Cardiac fibroblast (primary cell): Measurements from ENCODE around the gene TPGS1.
A peak's percentile ranks its signal among the peaks of the same experiment; 100 is the strongest.

Source experiments
- DNase-seq, 2 donors: peaks; one replicate each; pipeline versions ENCODE4 v3.0.0 to v3.0.0-alpha.2; 2010; ENCODE audit warnings: low read depth in 2 of 2
- H3K4me3 ChIP-seq, 2 donors: replicated peaks in 1 of 2; 1 replicate in 1 of 2; 2 replicates in 1 of 2; pipeline ENCODE4 v1.5.1; 2011; ENCODE audit warnings: low read depth in 2 of 2, low read length in 2 of 2, mild to moderate bottlenecking in 2 of 2, moderate library complexity in 1 of 2
- CTCF ChIP-seq: IDR thresholded peaks from one replicate; pipeline ENCODE4 v1.5.1; 2011; ENCODE audit warnings: low read depth, mild to moderate bottlenecking, low read length, inconsistent platforms

TPGS1 gene

GRCh38 chr19:485077-485476 is 22.2 kb upstream of the TPGS1 start:
- H3K4me3 ChIP-seq = no peak overlapping the region
- no peak for TF ChIP-seq CTCF
- no peak for DNase-seq

GRCh38 chr19:485583-486236 is 21.6 kb upstream of the TPGS1 start:
- peak; percentile 11 to 67 for DNase-seq
- TF ChIP-seq CTCF = no peak
- H3K4me3 ChIP-seq = no peak overlapping the region

GRCh38 chr19:488505-489417 is 18.5 kb upstream of the TPGS1 start:
- no peak for TF ChIP-seq CTCF
- DNase-seq = peak; percentile 94 to 97
- H3K4me3 ChIP-seq = peak overlapping the region; percentile 70 to 78

GRCh38 chr19:489418-490196 is 17.7 kb upstream of the TPGS1 start:
- peak; percentile 42 to 48 for DNase-seq
- H3K4me3 ChIP-seq = peak overlapping the region; percentile 63 to 78
- no peak for TF ChIP-seq CTCF

GRCh38 chr19:491146-491741 is 16.1 kb upstream of the TPGS1 start:
- no peak overlapping the region for H3K4me3 ChIP-seq
- DNase-seq = peak in 1 of 2 donors; percentile 24
- TF ChIP-seq CTCF = no peak

GRCh38 chr19:492091-492531 is 15.2 kb upstream of the TPGS1 start:
- no peak for DNase-seq
- H3K4me3 ChIP-seq = no peak overlapping the region
- TF ChIP-seq CTCF = no peak
